ENCODE measurements around the gene VWC2.

GRCh38 chr7:49911909-49912308 is 138.5 kb downstream of the VWC2 start:
- TF ChIP-seq CTCF (IDR thresholded peaks at IDR 0.05), result no peak
- no peak for TF ChIP-seq POLR2AphosphoS5 (IDR thresholded peaks at IDR 0.05)
- TF ChIP-seq POLR2A (IDR thresholded peaks at IDR 0.05), result no peak
